GM18868 (cell line): ENCODE results near the gene ME1.
"Not testable (repeated sequence)": the region's sequence is repeated elsewhere in the genome, so short reads cannot be mapped to it uniquely, and the experiment has no call there.

ENCODE experiments used
- ATAC-seq: cut with Tn5 transposase; IDR thresholded peaks from one replicate; pipeline ENCODE4 v1.9.1; 2021; ENCODE audit warnings: mild to moderate bottlenecking, moderate library complexity; ENCODE audit not compliant: unreplicated experiment

The ME1 gene

GRCh38 chr6:83192871-83193746, 237.7 kb downstream of the ME1 start, which contains the start of the genes PGM3 and RWDD2A:
Gene PGM3 (minus strand): TSS chr6:83193265. CDS start chr6:83191012, 2,253 bp downstream.
Gene RWDD2A (plus strand): TSS chr6:83193357. CDS start chr6:83194452, 1,095 bp downstream.
- peak; percentile 98 for ATAC-seq

GRCh38 chr6:83192456-83192855, 238.4 kb downstream of the ME1 start:
- no peak for ATAC-seq

DNA sequence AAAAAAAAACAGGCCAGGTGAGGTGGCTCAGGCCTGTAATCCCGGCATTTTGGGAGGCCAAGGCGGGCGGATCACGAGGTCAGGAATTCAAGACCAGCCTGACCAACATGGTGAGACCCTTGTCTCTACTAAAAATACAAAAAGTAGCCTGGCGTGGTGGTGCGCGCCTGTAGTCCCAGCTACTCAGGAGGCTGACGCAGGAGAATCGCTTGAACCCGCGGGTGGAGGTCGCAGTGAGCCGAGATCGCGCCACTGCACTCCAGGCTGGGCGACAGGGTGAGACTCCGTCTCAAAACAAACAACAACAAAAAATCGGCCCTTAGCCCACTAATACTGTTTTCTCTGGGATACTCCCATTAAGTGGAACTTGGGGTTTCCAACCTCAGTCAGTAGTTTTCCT, 238.9 kb downstream of the ME1 start:
- not testable (repeated sequence) for ATAC-seq

DNA sequence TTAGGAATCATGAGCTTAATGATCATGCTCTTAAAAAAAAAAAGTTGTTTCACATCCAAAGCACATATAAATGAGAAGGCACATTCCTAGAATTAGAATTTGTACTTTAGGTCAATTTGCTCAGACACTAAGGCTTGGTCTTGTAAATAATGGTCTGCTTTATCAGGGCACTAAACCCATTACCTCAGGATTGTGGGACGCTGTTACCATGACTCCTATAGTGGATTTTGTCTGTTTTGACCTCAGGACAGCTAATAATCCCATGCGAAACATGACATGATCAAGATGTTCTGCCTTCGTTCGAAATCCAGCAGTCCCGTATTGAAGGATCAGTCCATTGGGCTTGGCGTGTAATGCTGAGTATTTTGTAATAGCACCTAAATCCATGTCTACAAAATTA, 240.2 kb downstream of the ME1 start:
- no peak for ATAC-seq

DNA sequence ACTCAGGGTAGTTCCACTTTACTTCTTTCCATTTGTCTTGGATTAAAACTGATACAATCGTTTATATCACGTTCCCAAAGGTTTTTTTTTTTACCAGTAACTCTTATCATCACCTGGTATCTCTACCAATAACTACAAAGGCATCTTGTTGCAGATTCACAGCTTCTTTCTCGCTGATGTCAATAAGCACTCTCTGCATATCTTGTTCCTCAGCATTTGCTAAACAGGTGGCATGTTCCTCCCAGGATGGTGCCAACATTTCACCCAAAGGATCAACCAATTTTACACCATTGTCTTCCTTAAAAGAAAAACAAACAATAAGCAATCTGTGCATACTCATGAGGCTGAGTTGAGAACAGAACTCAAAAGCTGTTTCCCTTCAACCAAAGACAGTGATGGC, 242.3 kb downstream of the ME1 start:
- ATAC-seq: no peak

DNA sequence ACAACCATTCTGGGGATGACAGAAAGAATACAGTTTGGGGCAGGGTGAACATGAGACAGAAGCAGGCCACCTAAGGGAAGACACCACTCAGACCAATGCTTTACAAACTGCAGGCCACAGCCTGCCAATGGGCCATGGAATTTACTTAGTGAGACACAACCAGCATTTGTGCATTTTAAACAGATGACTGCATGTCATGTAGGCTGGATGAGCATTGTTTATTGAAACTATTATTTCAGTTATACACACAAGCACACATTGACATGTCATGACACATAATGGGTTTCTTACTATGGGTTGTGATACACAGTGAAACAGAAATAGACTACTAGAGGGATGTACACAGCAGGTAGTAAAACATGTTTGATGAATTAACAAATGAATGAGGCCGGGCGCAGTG, 245.8 kb downstream of the ME1 start:
- no peak for ATAC-seq

- ATAC-seq: no peak
Measured at GRCh38 chr6:83183082-83183828, 247.6 kb downstream of the ME1 start.

DNA sequence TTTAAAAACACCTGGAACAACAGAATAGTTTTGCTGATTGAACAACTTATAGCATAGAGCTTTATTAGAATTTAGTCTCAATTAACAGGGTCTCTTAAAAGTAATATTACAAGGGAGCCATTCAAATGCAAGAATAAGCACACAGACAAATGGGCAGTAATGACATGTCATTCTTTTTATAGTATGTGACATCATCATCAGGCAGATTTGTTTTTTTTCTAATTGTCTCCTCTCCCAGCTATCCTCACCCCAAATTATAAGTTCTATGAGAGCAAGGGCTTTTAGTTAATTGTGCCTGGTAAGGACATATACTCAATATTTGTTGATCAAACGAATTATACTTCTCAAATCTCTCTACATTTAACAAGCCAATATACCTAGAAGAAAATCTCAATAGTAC, 248.7 kb downstream of the ME1 start:
- ATAC-seq: no peak

DNA sequence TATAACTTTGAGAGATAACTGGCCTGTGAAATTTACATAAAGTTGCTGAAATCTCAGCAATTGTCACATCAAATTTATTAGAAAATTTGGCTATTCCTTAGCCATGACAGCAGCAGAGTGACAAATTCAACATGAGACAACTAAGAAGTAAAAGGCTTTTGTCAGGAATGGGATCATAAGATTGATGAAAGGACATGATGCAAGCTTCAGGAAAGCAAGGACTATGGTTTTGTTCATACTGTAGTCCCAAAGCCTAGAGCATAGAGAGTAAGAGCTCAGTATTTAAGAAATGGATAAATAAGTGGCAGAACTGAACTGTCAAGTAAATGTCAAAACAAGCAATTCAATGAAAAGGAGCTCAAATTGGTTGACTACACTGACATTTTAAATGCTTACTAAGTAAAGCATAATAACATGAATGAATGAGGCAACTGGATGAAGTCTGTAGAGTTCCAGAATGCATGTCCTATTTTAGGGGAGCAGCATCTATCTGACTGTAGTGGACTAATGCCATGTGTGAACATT, 250.4 kb downstream of the ME1 start:
- ATAC-seq: no peak

GRCh38 chr6:83176246-83176645, 254.6 kb downstream of the ME1 start:
- ATAC-seq: no peak

- ATAC-seq: no peak
Measured at GRCh38 chr6:83169511-83169910, 261.3 kb downstream of the ME1 start.

GRCh38 chr6:83169106-83169505, 261.7 kb downstream of the ME1 start:
- ATAC-seq: no peak

DNA sequence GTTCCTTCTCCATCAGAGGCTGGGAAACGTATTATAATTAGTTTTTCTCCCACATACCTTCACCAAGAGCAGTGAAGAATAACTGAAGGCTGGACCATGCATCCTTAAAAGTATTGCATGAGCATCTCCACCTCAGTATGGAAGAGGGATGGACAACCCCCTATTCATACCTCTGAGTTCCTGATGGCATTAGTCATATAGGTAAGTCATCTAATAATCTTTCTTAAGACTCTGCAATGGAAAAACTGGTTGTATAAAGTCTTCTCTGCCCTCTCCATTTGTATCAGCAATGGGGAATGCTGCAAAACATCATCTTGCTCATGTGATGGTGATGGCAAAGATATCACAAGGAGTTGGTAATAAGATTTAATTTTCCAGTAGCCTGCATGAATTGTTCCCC, 262.3 kb downstream of the ME1 start:
- no peak for ATAC-seq

- ATAC-seq: no peak
Measured at GRCh38 chr6:83167726-83168278, 263.0 kb downstream of the ME1 start.
